ENCODE results near the gene MYO1C.

Gene MYO1C

GRCh38 chr17:1486802-1487695 is 5.4 kb downstream of the MYO1C start:
- peak; percentile 56 to 60 (median 58) for DNase-seq (ENCODE audit: low read depth in 3 of 3, low spot score in 1 of 3)

DNA sequence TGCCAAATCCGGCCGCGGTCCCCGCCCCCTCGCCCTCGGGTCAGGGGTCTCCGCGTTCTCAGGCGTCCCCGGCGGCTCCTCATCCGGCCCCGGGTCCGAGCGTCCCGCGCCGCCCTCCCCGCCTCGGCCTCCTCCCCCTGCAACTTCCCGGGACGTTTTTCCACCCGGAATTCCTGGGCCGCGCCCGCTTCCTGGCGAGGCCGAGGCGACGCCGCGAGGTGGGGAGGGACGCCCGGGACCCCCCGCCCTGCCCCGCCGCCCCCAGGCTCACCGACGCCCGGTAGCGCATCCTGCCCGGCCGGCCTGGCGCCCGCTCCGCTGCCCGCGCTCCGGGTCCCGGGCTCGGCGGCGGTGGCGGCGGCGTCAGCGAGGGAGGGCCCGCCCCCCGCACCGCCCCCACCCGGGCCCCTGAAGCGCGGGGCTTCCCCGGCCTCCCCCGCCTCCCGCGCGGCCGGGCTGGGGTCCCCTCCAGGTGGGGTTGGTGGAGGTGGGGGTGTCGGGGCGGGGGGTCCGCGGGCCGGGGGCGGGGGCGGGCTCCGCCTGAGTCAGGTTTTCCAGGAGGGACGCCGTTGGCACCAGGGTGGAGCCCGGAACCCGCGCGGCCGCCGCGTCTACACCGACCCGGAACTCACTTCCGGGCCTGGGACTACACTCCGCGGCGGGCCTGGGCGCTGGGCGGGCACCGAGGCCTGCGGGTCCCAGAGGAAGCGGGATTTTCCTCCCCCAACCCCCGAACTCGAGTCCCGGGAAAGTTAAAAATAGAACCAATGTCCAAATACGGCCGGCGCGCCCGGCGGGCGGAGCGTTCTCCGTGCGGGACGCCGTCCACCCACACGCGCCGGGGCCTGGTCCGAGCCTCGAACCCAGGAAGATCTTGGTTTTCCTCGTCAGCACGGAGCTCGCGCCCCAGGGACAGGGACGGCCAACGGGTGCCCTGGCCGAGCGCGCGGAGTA is 6.8 kb downstream of the MYO1C start:
- peak; percentile 44 to 56 (median 45) for DNase-seq (ENCODE audit: low read depth in 3 of 3, low spot score in 1 of 3)

DNA sequence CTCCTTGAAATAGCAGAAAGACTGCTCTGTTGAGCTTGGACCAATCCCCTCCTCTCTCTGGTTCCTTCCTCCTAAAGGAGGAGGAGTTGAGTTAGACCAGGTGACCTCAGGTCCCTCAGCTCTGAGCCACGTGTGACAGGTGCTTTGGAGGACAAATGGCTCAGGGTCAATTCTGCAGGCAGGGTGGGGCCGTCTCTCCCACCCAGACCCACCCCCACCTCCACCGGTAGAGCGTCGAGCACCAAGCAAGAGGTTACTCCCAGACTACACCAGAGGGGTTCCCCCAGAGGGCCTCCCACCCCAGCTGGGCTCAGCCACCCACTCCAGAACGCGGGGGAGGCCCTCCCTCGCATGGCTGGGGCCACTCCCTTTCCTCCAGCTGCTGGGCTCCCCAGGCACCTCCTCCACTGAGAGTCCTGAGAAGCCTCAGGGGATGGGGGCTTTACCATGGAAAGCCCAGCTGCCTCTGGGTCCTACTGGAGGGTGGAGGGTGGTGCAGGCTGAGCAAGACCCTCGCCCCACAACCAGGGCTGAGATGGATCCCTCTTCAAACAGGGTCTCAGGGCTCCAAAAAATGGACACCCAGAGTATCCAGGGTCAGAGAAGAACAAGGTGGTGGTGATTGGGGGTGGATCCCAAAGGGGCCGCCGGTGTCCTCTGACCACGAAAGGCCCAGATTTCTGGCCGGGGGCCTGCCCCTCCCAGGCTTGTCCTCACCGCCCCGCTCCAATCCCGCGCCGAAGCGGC is 7.6 kb downstream of the MYO1C start:
- DNase-seq (ENCODE audit: low read depth in 3 of 3, low spot score in 1 of 3): no peak

DNA sequence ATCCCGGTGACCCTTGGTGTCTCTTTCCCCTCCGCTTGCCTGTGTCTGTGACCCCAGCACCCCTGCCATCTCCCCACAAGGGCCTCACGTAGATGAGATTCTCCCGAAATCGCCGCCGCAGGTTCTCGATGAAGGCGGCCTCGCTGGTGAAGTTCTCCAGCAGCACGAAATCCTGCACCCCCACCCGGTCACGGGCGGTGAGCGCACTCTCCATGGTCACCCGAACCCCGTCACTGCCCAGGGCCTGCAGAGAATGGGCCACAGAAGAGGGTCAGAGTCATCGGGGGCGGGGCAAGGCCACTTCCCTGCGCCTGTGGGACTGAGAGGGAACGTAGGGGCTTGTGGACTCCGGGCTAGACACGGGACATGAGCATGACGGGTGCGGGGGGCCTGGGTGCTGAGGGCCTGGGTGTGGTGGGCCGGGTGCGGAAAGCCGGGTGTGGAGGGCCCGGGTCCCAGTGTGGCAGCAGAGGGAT is 8.4 kb downstream of the MYO1C start:
- no peak for DNase-seq (ENCODE audit: low read depth in 3 of 3, low spot score in 1 of 3)

GRCh38 chr17:1482680-1483079 is 9.8 kb downstream of the MYO1C start:
- no peak for DNase-seq (ENCODE audit: low read depth in 3 of 3, low spot score in 1 of 3)

GRCh38 chr17:1481736-1482135 is 10.8 kb downstream of the MYO1C start:
- DNase-seq (ENCODE audit: low read depth in 3 of 3, low spot score in 1 of 3): no peak

- no peak for DNase-seq (ENCODE audit: low read depth in 3 of 3, low spot score in 1 of 3)
Measured at GRCh38 chr17:1480747-1481465, 11.6 kb downstream of the MYO1C start.

GRCh38 chr17:1478418-1478817 is 14.1 kb downstream of the MYO1C start:
- DNase-seq (ENCODE audit: low read depth in 3 of 3, low spot score in 1 of 3): no peak

GRCh38 chr17:1475321-1475854 is 17.1 kb downstream of the MYO1C start:
- no peak for DNase-seq (ENCODE audit: low read depth in 3 of 3, low spot score in 1 of 3)

DNA sequence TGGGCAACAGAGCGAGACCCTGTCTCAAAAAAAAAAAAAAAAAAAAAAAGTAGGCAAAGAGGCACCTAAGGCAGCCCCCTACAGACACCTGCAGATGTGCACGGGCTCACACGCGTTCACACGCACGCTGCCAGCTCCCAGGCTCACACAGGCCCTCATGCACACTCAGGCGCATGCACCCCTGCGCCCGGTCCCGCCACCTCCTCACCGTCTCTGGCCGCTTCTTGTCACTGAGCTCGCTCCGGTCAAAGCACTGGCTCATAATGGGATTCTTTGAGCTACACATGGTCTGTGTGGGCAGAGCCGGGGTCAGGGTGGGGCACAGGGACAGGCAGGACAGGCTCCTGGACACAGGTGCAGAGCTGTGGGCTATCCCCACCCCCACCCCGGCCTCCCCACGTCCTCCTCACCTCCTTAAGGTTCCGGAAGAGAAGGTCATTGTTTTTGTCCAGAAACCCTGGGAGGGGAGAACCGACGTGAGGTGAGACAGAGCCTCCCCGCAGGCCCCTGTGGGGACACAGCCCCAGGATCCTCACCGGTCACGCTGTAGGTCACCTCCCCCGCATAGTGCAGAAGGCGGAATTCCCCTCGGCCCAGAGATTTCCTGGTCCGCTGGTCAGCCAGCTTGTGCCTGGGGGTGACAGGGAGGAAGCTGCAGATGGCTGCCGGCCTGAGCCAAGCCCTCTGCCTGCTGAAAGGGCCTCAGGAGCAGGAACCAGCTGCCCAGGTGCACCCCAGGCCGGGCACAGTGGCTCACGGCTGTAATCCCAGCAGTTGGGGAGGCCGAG is 17.9 kb downstream of the MYO1C start:
- DNase-seq (ENCODE audit: low read depth in 3 of 3, low spot score in 1 of 3): no peak

GRCh38 chr17:1473841-1474240 is 18.6 kb downstream of the MYO1C start:
- no peak for DNase-seq (ENCODE audit: low read depth in 3 of 3, low spot score in 1 of 3)

- no peak for DNase-seq (ENCODE audit: low read depth in 3 of 3, low spot score in 1 of 3)
Measured at GRCh38 chr17:1473170-1473569, 19.3 kb downstream of the MYO1C start.

DNA sequence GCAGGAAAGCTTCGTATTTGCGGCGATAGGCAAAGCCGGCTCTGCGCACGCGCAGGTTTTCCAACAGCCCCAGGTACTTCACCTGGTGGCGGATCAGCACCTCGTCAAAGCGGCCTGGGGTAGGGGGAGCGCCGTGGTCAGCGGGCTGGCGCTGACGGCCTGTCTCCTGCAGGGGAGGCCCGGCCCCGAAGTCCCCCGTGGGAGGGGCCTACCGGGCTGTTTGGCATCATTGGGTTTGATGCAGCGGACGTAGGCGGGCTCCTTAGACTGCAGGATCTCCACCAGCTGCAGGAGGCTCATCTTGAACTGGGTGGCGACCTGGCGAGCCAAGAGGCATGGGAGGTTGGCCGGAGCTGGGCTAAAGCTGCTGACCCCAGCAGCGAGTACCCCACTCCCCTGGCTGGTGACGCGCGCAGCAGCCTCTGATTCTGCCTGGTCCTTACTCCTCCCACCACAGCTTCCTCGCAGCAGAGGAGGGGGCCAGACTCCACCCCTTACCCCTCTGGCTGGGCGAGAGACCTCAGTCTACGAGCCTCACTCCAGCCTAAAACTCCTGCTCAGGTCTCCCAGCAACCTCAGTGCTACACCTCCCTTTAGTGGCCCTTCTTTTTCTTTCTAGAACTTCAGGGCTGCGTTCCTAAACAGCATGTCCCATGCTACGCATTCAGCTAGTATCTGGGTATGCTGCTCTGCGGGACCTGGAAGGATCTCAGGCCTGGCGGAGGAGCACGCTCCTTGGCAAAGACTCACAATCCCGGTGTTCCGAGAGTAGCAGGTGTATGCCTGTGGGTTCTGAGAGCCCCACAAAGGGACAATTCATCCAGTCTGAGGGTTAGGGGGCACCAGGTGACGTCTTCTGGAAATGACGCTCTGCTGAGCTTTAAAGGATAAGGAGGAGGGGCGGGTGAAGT is 20.3 kb downstream of the MYO1C start:
- DNase-seq (ENCODE audit: low read depth in 3 of 3, low spot score in 1 of 3): no peak

DNA sequence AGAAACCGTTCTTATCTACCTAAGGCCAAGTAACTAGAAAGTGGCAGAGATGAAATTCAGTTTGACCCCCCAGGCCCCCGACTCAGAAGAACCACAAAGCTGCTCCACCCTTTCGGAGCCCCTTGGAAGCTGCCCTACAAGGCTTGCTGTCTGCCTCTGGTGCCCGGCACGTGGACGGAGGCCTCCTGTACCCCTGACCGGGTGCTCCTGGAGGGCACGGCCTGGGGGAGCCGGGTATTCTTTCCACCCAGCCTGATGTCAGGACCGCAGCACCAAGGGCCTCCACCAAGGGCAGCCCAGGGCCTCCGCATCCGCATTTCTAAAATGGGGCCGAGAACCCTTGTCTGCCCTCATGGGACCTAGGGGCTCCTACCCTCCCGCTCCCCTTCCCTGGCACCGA is 21.0 kb downstream of the MYO1C start:
- DNase-seq (ENCODE audit: low read depth in 3 of 3, low spot score in 1 of 3): no peak

GRCh38 chr17:1470755-1471462 is 21.6 kb downstream of the MYO1C start:
- DNase-seq (ENCODE audit: low read depth in 3 of 3, low spot score in 1 of 3): no peak

DNA sequence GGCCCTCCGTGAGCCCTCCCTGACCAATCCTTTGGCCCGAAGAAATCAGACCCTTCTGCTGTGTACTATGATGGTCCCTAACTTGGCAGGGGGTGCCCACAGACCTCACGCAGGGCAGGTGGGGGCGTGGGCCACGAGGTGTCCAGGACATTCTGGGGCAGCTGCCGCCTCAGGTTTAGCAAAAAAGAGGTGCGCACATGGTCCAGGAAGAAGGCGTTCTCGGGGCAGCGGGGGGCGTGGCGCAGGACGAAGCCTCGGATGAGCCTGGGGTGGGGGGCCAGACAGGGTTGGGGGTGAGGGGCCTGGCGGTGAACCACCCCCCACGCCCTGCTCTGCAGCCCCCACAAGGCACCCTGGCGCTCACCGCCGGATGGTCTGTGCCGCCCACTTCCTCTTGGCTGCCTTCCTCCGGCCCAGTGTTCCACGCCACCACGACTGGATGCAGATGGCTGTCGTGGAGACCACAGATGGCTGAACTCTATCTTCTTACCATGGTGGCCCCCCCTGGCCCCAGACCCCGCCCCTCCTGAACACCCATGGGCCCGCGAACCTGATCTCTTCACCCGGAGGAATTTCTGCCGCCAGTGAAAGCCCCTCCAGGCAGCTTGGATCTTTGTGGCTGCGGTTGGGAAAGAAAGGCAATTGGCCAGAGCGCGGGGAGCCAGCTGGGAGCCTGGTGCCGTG is 22.3 kb downstream of the MYO1C start:
- no peak for DNase-seq (ENCODE audit: low read depth in 3 of 3, low spot score in 1 of 3)

- DNase-seq (ENCODE audit: low read depth in 3 of 3, low spot score in 1 of 3): no peak
Measured at GRCh38 chr17:1469231-1469852, 23.1 kb downstream of the MYO1C start.

All from stimulated activated CD4-positive, alpha-beta T cell treated with anti-CD3 and anti-CD28 coated beads, TNF-alpha, amount 100 ng/mL, for 1 hour (primary cell).